Caco-2 (cell line): ENCODE data around the gene DONSON. TPM values are rescaled to one million over a fixed set of nuclear protein-coding genes. Genes with fewer than 3 reads are reported as not detected.

Experiments used
- BruUV-seq: library from RNA; stranded (reverse); fragments of 400-500 nt; replicated peaks from 2 replicates; lab custom pipeline; 2021; lab: Mats Ljungman, UMichigan
- CTCF ChIA-PET: fragments of 300-600 bp; sonication (Branson Sonifier 250); formaldehyde crosslinking; loops from one replicate; lab custom pipeline; 2022; ENCODE audit warnings: antibody characterized with exemption; lab: Charles Lee
- POLR2A ChIA-PET: fragments of 300-600 bp; sonication (Branson Sonifier 250); formaldehyde crosslinking; loops from one replicate; lab custom pipeline; 2022; ENCODE audit warnings: antibody characterized with exemption; lab: Charles Lee
- DNase-seq, 2 experiments: peaks; one replicate each; pipeline versions ENCODE4 v3.0.0 to v3.0.0-alpha.2; 2020 to 2022
- H3K27me3 ChIP-seq: replicated peaks from 2 replicates; pipeline ENCODE4 v1.6.0; 2011; ENCODE audit warnings: low read length; ENCODE audit not compliant: control insufficient read depth, insufficient read depth
- H3K36me3 ChIP-seq: 2 replicates; pipeline ENCODE4 v1.5.1; 2011; ENCODE audit warnings: low read length; ENCODE audit not compliant: control insufficient read depth, insufficient read depth
- H3K4me1 ChIP-seq: fragments of 250-450 bp; sonication (Bioruptor Pico); 2 replicates; pipeline ENCODE4 v1.5.1; 2020; ENCODE audit warnings: mild to moderate bottlenecking
- H3K4me3 ChIP-seq: 2 replicates; pipeline ENCODE4 v1.5.1; 2011; ENCODE audit warnings: low read depth, mild to moderate bottlenecking, control low read depth, low read length
- H3K9me3 ChIP-seq: fragments of 250-450 bp; sonication (Bioruptor Pico); 2 replicates; pipeline ENCODE4 v1.5.1; 2020; ENCODE audit warnings: mild to moderate bottlenecking, moderate library complexity
- H3K27ac Mint-ChIP-seq: one replicate; pipeline ENCODE4 v1.8.0; 2022; ENCODE audit warnings: mixed read lengths; ENCODE audit not compliant: unreplicated experiment
- H3K27me3 Mint-ChIP-seq: one replicate; pipeline ENCODE4 v1.8.0; 2022; ENCODE audit warnings: mixed read lengths; ENCODE audit not compliant: insufficient read depth, unreplicated experiment
- H3K36me3 Mint-ChIP-seq: one replicate; pipeline ENCODE4 v1.8.0; 2022; ENCODE audit warnings: mild to moderate bottlenecking, mixed read lengths; ENCODE audit not compliant: insufficient read depth, unreplicated experiment
- H3K4me1 Mint-ChIP-seq: one replicate; pipeline ENCODE4 v1.8.0; 2022; ENCODE audit warnings: low read depth, mixed read lengths; ENCODE audit not compliant: unreplicated experiment
- H3K4me3 Mint-ChIP-seq: one replicate; pipeline ENCODE4 v1.8.0; 2022; ENCODE audit warnings: mild to moderate bottlenecking, moderate library complexity, mixed read lengths; ENCODE audit not compliant: unreplicated experiment
- H3K9me3 Mint-ChIP-seq: one replicate; pipeline ENCODE4 v1.8.0; 2022; ENCODE audit warnings: mixed read lengths; ENCODE audit not compliant: unreplicated experiment
- intact Hi-C: fragments of 100-400 bp; cut with micrococcal nuclease; formaldehyde crosslinking; loops from one replicate; pipeline ENCODE4 v1.10.0; 2022; ENCODE audit not compliant: unreplicated experiment
- total RNA-seq: library from RNA; stranded (reverse); gene quantifications from 2 replicates; pipeline ENCODE4 v1.2.3, GENCODE V29; 2022
- TF ChIP-seq, protein P1 (sequence below), 2 experiments: fragments of 200-600 bp in 1 of 2; IDR thresholded peaks; 1 replicate in 1 of 2; 2 replicates in 1 of 2; pipeline versions ENCODE4 v1.5.1 to v1.8.0; 2011 to 2022; ENCODE audit warnings: antibody characterized with exemption in 1 of 2, control low read depth in 1 of 2, inconsistent platforms in 1 of 2, low read depth in 1 of 2, low read length in 1 of 2, mild to moderate bottlenecking in 1 of 2, moderate library complexity in 1 of 2; ENCODE audit not compliant: insufficient read depth in 1 of 2, severe bottlenecking in 1 of 2, unreplicated experiment in 1 of 2

Gene DONSON
- total RNA-seq, 1 experiment from 2014 or later, result 36.2 TPM

DNA sequence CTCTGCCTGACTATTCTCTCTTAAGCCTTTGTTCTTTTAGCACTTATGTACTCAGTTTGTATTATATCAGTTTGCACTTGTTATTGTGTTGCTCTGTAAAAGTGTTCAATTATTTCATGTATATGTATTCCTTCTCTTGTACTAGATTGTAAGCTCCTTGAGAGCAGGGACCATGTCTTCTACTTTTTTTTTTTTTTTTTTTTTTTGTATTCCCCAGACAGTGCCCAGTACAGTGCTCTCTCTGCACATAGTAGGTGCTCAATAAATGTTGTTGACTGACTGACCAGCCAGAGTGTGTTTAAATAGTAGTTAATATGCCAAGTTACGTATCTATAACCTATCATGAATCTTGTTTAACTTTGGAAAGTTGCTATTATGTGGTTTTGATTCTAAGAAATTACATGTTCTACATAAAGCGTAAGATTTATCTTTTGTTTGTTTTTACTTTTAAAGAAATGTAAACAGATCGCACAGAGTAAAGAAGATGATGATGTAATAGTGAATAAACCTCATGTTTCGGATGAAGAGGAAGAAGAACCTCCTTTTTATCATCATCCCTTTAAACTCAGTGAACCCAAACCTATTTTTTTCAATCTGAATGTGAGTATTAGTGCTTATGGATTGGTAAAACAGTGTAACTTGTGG lies 29.6 kb downstream of the DONSON start:
- Mint-ChIP-seq H3K4me1 (peaks cover 6% of the 10 kb centered on the region), H3K4me3 (no peak overlapping the region), H3K9me3 (no peaks in the 10 kb centered on the region), H3K27ac (no peak overlapping the region), H3K36me3 (peaks cover 92% of the 10 kb centered on the region), H3K27me3 (no peaks in the 10 kb centered on the region)
- Histone ChIP-seq H3K9me3 (no peaks in the 10 kb centered on the region), H3K4me3 (no peak overlapping the region), H3K36me3 (no peaks in the 10 kb centered on the region; the same call in 1 of the 2 replicates), H3K27me3 (no peaks in the 10 kb centered on the region), H3K4me1 (no peaks in the 10 kb centered on the region)
- ChIA-PET CTCF (no interaction called here), POLR2A (no interaction called here)
- DNase-seq, result no peak
- intact Hi-C loops, result no loop called here
- TF ChIP-seq, protein P1, sequence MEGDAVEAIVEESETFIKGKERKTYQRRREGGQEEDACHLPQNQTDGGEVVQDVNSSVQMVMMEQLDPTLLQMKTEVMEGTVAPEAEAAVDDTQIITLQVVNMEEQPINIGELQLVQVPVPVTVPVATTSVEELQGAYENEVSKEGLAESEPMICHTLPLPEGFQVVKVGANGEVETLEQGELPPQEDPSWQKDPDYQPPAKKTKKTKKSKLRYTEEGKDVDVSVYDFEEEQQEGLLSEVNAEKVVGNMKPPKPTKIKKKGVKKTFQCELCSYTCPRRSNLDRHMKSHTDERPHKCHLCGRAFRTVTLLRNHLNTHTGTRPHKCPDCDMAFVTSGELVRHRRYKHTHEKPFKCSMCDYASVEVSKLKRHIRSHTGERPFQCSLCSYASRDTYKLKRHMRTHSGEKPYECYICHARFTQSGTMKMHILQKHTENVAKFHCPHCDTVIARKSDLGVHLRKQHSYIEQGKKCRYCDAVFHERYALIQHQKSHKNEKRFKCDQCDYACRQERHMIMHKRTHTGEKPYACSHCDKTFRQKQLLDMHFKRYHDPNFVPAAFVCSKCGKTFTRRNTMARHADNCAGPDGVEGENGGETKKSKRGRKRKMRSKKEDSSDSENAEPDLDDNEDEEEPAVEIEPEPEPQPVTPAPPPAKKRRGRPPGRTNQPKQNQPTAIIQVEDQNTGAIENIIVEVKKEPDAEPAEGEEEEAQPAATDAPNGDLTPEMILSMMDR (IDR thresholded peaks at IDR 0.05; ENCODE audit: insufficient read depth in 1 of 2, low read depth in 1 of 2, low read length in 1 of 2, severe bottlenecking in 1 of 2, unreplicated experiment in 1 of 2), result no peak
- no TSS peak for BruUV-seq

DNA sequence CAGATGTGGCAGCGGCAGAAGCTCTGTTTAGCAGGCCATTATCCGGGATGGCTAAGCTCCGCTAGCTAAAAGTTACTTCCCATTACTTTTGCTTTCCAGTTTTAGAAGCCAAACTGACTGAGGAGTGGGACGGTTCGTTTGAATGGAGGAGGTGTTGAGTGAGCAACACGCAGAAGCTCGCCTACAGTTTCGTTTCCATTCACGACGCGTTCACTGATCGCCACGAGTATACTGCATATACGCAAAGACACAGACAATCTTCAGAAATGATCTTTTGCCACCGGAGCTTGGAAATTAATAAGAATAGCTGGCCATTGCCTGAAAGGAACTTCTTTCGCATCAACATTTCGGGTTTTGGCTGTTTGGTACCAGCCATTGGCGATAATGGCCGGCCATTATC lies 31.0 kb downstream of the DONSON start:
- Mint-ChIP-seq H3K4me1 (peaks cover 6% of the 10 kb centered on the region), H3K36me3 (peaks cover 95% of the 10 kb centered on the region), H3K27me3 (no peaks in the 10 kb centered on the region), H3K9me3 (no peaks in the 10 kb centered on the region), H3K4me3 (no peak overlapping the region), H3K27ac (no peak overlapping the region)
- BruUV-seq, result no TSS peak
- H3K27me3 ChIP-seq, result no peaks in the 10 kb centered on the region
- H3K4me1 ChIP-seq, result no peaks in the 10 kb centered on the region
- no peak overlapping the region for H3K4me3 ChIP-seq
- DNase-seq, result no peak
- H3K9me3 ChIP-seq, result no peaks in the 10 kb centered on the region
- TF ChIP-seq, protein P1 (IDR thresholded peaks at IDR 0.05; ENCODE audit: insufficient read depth in 1 of 2, low read depth in 1 of 2, low read length in 1 of 2, severe bottlenecking in 1 of 2, unreplicated experiment in 1 of 2), result no peak
- H3K36me3 ChIP-seq, result peaks cover 6% of the 10 kb centered on the region
- ChIA-PET POLR2A (interaction anchor here (0.7 kb wide), 1 partner anchor 31 kb away, joined by 3 read pairs; the partner anchor contains the start of gene DONSON), CTCF (no interaction called here)
- intact Hi-C loops, result no loop called here

DNA sequence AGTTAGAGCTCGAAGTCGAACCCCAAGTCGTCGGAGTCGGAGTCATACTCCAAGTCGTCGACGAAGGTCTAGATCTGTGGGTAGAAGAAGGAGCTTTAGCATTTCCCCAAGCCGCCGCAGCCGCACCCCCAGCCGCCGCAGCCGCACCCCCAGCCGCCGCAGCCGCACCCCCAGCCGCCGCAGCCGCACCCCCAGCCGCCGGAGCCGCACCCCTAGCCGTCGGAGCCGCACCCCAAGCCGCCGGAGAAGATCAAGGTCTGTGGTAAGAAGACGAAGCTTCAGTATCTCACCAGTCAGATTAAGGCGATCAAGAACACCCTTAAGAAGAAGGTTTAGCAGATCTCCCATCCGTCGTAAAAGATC lies 33.5 kb downstream of the DONSON start:
- no peak overlapping the region for H3K4me3 ChIP-seq
- Mint-ChIP-seq H3K27ac (peak overlapping the region; percentile 10), H3K4me1 (no peaks in the 10 kb centered on the region), H3K4me3 (no peak overlapping the region), H3K36me3 (peaks cover 99% of the 10 kb centered on the region), H3K27me3 (no peaks in the 10 kb centered on the region), H3K9me3 (no peaks in the 10 kb centered on the region)
- no TSS peak for BruUV-seq
- ChIA-PET CTCF (interaction anchor here (1.4 kb wide), 1 partner anchor 51 kb away, joined by 3 read pairs; no protein-coding TSS in a partner anchor), POLR2A (no interaction called here)
- H3K36me3 ChIP-seq, result peaks cover 17% of the 10 kb centered on the region
- DNase-seq, result no peak
- no peaks in the 10 kb centered on the region for H3K27me3 ChIP-seq
- intact Hi-C loops, result no loop called here
- TF ChIP-seq, protein P1 (IDR thresholded peaks at IDR 0.05; ENCODE audit: insufficient read depth in 1 of 2, low read depth in 1 of 2, low read length in 1 of 2, severe bottlenecking in 1 of 2, unreplicated experiment in 1 of 2), result no peak
- H3K4me1 ChIP-seq, result no peaks in the 10 kb centered on the region
- H3K9me3 ChIP-seq, result no peaks in the 10 kb centered on the region
